Natural killer cell treated with Interleukin-12 subunit alpha and Interleukin-12 subunit beta and Interleukin-15 and Interleukin-18, amount 100 ng/mL, for 72 hours (primary cell): ENCODE measurements around the gene ZFYVE27. TPM values are rescaled to one million over a fixed set of nuclear protein-coding genes. Genes with fewer than 3 reads are reported as not detected.

Experiments used
- ATAC-seq, 2 donors: fragments of 150-1000 bp; cut with Tn5 transposase in 1 of 2; sonication (Bioruptor Pico), chemical (Tn5 transposase) in 1 of 2; 2 replicates each; pipeline ENCODE4 v1.10.0; 2021
- DNase-seq: peaks from one replicate; pipeline ENCODE4 v3.0.0; 2022; ENCODE audit warnings: low spot score
- H3K27ac Mint-ChIP-seq, 2 donors: 1 replicate in 1 of 2; 2 replicates in 1 of 2; pipeline ENCODE4 v1.8.0; 2022; ENCODE audit warnings: mixed read lengths in 2 of 2, mild to moderate bottlenecking in 1 of 2, moderate library complexity in 1 of 2
- H3K27me3 Mint-ChIP-seq, 2 donors: 1 replicate in 1 of 2; 2 replicates in 1 of 2; pipeline ENCODE4 v1.8.0; 2022; ENCODE audit warnings: mixed read lengths in 2 of 2
- H3K36me3 Mint-ChIP-seq: one replicate; pipeline ENCODE4 v1.8.0; 2022; ENCODE audit warnings: mixed read lengths
- H3K4me1 Mint-ChIP-seq, 2 donors: 1 replicate in 1 of 2; 2 replicates in 1 of 2; pipeline ENCODE4 v1.8.0; 2022; ENCODE audit warnings: low read depth in 2 of 2, mixed read lengths in 2 of 2, mild to moderate bottlenecking in 1 of 2
- H3K4me3 Mint-ChIP-seq: one replicate; pipeline ENCODE4 v1.8.0; 2022; ENCODE audit warnings: mixed read lengths
- H3K9me3 Mint-ChIP-seq: 2 replicates; pipeline ENCODE4 v1.8.0; 2022; ENCODE audit warnings: mixed read lengths
- total RNA-seq, 2 donors: library from RNA; stranded (reverse); gene quantifications; one replicate each; pipeline ENCODE4 v1.2.3, GENCODE V29; 2022

The ZFYVE27 gene
- total RNA-seq, 2 donors from 2014 or later: 34.9 to 59.6 TPM

- Mint-ChIP-seq H3K4me1 (peaks cover 12 to 15% of the 10 kb centered on the region in 2 donors), H3K27me3 (peaks cover 23 to 27% of the 10 kb centered on the region in 2 donors), H3K9me3 (no peaks in the 10 kb centered on the region), H3K36me3 (no peaks in the 10 kb centered on the region), H3K27ac (peak overlapping the region in 1 of 2 donors; percentile 36), H3K4me3 (no peak overlapping the region)
- DNase-seq (peak; percentile 67), ATAC-seq (no peak)
Measured at GRCh38 chr10:97708976-97709946, 27.7 kb upstream of the ZFYVE27 start.

GRCh38 chr10:97711640-97712572, 25.0 kb upstream of the ZFYVE27 start:
- ATAC-seq: no peak
- peak overlapping the region; percentile 71 for H3K4me3 Mint-ChIP-seq
- H3K9me3 Mint-ChIP-seq: no peaks in the 10 kb centered on the region
- peaks cover 12 to 15% of the 10 kb centered on the region in 2 donors for H3K4me1 Mint-ChIP-seq
- no peaks in the 10 kb centered on the region for H3K36me3 Mint-ChIP-seq
- H3K27me3 Mint-ChIP-seq: peaks cover 29 to 41% of the 10 kb centered on the region in 2 donors
- DNase-seq: peak; percentile 44
- H3K27ac Mint-ChIP-seq: no peak overlapping the region

- no peak for ATAC-seq
- Mint-ChIP-seq H3K27me3 (peaks cover 32 to 48% of the 10 kb centered on the region in 2 donors), H3K4me3 (peak within 1 kb of the TSS; percentile 85), H3K9me3 (no peaks in the 10 kb centered on the region), H3K4me1 (peaks cover 12 to 15% of the 10 kb centered on the region in 2 donors), H3K27ac (no peak within 1 kb of the TSS), H3K36me3 (no peaks in the 10 kb centered on the region)
- peak; percentile 39 for DNase-seq
Measured at GRCh38 chr10:97713339-97713825, 23.5 kb upstream of the ZFYVE27 start, which contains the start of gene MARVELD1. Gene MARVELD1, plus strand, starts transcription at chr10:97713730. Its CDS starts 147 bp downstream, at chr10:97713877.

- H3K36me3 Mint-ChIP-seq: no peaks in the 10 kb centered on the region
- H3K4me1 Mint-ChIP-seq: peaks cover 12 to 15% of the 10 kb centered on the region in 2 donors
- DNase-seq (peak; percentile 59), ATAC-seq (peak; percentile 76 to 86)
- peak overlapping the region; percentile 85 for H3K4me3 Mint-ChIP-seq
- H3K9me3 Mint-ChIP-seq: no peaks in the 10 kb centered on the region
- no peak overlapping the region for H3K27ac Mint-ChIP-seq
- peaks cover 32 to 50% of the 10 kb centered on the region in 2 donors for H3K27me3 Mint-ChIP-seq
Measured at GRCh38 chr10:97713826-97714400, 23.0 kb upstream of the ZFYVE27 start.

- H3K36me3 Mint-ChIP-seq: no peaks in the 10 kb centered on the region
- H3K4me1 Mint-ChIP-seq: peaks cover 12 to 15% of the 10 kb centered on the region in 2 donors
- H3K27me3 Mint-ChIP-seq: peaks cover 30 to 47% of the 10 kb centered on the region in 2 donors
- ATAC-seq (peak; percentile 4 to 53), DNase-seq (peak; percentile 60)
- H3K4me3 Mint-ChIP-seq: peak overlapping the region; percentile 85
- H3K9me3 Mint-ChIP-seq: no peaks in the 10 kb centered on the region
- no peak overlapping the region for H3K27ac Mint-ChIP-seq
Measured at GRCh38 chr10:97714401-97715258, 22.3 kb upstream of the ZFYVE27 start.

GRCh38 chr10:97715259-97715874, 21.6 kb upstream of the ZFYVE27 start:
- DNase-seq: peak; percentile 56
- peaks cover 12 to 15% of the 10 kb centered on the region in 2 donors for H3K4me1 Mint-ChIP-seq
- H3K9me3 Mint-ChIP-seq: no peaks in the 10 kb centered on the region
- ATAC-seq: no peak
- peak overlapping the region; percentile 36 for H3K4me3 Mint-ChIP-seq
- H3K27ac Mint-ChIP-seq: no peak overlapping the region
- H3K27me3 Mint-ChIP-seq: peaks cover 27 to 45% of the 10 kb centered on the region in 2 donors
- no peaks in the 10 kb centered on the region for H3K36me3 Mint-ChIP-seq

- DNase-seq: no peak
- no peak for ATAC-seq
- Mint-ChIP-seq H3K4me1 (peaks cover 9 to 10% of the 10 kb centered on the region in 2 donors), H3K27ac (no peak overlapping the region), H3K36me3 (no peaks in the 10 kb centered on the region), H3K9me3 (no peaks in the 10 kb centered on the region), H3K27me3 (peaks cover 25 to 35% of the 10 kb centered on the region in 2 donors), H3K4me3 (no peak overlapping the region)
Measured at GRCh38 chr10:97717627-97718026, 19.3 kb upstream of the ZFYVE27 start.

- DNase-seq (no peak), ATAC-seq (no peak)
- Mint-ChIP-seq H3K9me3 (no peaks in the 10 kb centered on the region), H3K27me3 (peaks cover 20 to 29% of the 10 kb centered on the region in 2 donors), H3K27ac (no peak overlapping the region), H3K36me3 (no peaks in the 10 kb centered on the region), H3K4me1 (peaks cover 3 to 5% of the 10 kb centered on the region in 2 donors), H3K4me3 (no peak overlapping the region)
Measured at GRCh38 chr10:97718178-97718577, 18.8 kb upstream of the ZFYVE27 start.

- no peak overlapping the region for H3K27ac Mint-ChIP-seq
- H3K27me3 Mint-ChIP-seq: peaks cover 20 to 28% of the 10 kb centered on the region in 2 donors
- ATAC-seq (no peak), DNase-seq (no peak)
- H3K9me3 Mint-ChIP-seq: no peaks in the 10 kb centered on the region
- H3K4me3 Mint-ChIP-seq: no peak overlapping the region
- peaks cover 3 to 5% of the 10 kb centered on the region in 2 donors for H3K4me1 Mint-ChIP-seq
- no peaks in the 10 kb centered on the region for H3K36me3 Mint-ChIP-seq
Measured at GRCh38 chr10:97718659-97719142, 18.2 kb upstream of the ZFYVE27 start.

GRCh38 chr10:97719602-97720001, 17.3 kb upstream of the ZFYVE27 start:
- no peak overlapping the region for H3K27ac Mint-ChIP-seq
- no peaks in the 10 kb centered on the region for H3K36me3 Mint-ChIP-seq
- no peak overlapping the region for H3K4me3 Mint-ChIP-seq
- no peaks in the 10 kb centered on the region for H3K4me1 Mint-ChIP-seq
- peak; percentile 56 for DNase-seq
- H3K9me3 Mint-ChIP-seq: no peaks in the 10 kb centered on the region
- no peak for ATAC-seq
- H3K27me3 Mint-ChIP-seq: peaks cover 18 to 34% of the 10 kb centered on the region in 2 donors

GRCh38 chr10:97721871-97722780, 14.8 kb upstream of the ZFYVE27 start:
- H3K36me3 Mint-ChIP-seq: no peaks in the 10 kb centered on the region
- no peaks in the 10 kb centered on the region for H3K9me3 Mint-ChIP-seq
- H3K4me3 Mint-ChIP-seq: no peak overlapping the region
- ATAC-seq: peak in 1 of 2 donors; percentile 45
- no peaks in the 10 kb centered on the region for H3K4me1 Mint-ChIP-seq
- DNase-seq: peak; percentile 26
- H3K27me3 Mint-ChIP-seq: peaks cover 19 to 38% of the 10 kb centered on the region in 2 donors
- H3K27ac Mint-ChIP-seq: no peak overlapping the region
